IgD-negative memory B cell (primary cell): Measurements from ENCODE around the gene CMTM4. TPM values are rescaled to one million over a fixed set of nuclear protein-coding genes. Genes with fewer than 3 reads are reported as not detected.
"Not testable (repeated sequence)": the region's sequence is repeated elsewhere in the genome, so short reads cannot be mapped to it uniquely, and the experiment has no call there.

Source experiments
- H3K27ac Mint-ChIP-seq, 3 donors: one replicate each; pipeline ENCODE4 v1.8.0; 2020 to 2022; ENCODE audit warnings: mild to moderate bottlenecking in 3 of 3, mixed read lengths in 3 of 3, moderate library complexity in 1 of 3
- H3K27me3 Mint-ChIP-seq: one replicate; pipeline ENCODE4 v1.8.0; 2021; ENCODE audit warnings: mixed read lengths
- H3K36me3 Mint-ChIP-seq: one replicate; pipeline ENCODE4 v1.8.0; 2020; ENCODE audit warnings: mild to moderate bottlenecking, mixed read lengths
- H3K4me1 Mint-ChIP-seq, 3 donors: one replicate each; pipeline ENCODE4 v1.8.0; 2020 to 2022; ENCODE audit warnings: mixed read lengths in 3 of 3, mild to moderate bottlenecking in 1 of 3
- H3K4me3 Mint-ChIP-seq, 4 donors: one replicate each; pipeline ENCODE4 v1.8.0; 2020 to 2022; ENCODE audit warnings: mild to moderate bottlenecking in 4 of 4, mixed read lengths in 4 of 4, moderate library complexity in 3 of 4
- H3K9me3 Mint-ChIP-seq, 3 donors: one replicate each; pipeline ENCODE4 v1.8.0; 2020 to 2021; ENCODE audit warnings: mixed read lengths in 3 of 3, mild to moderate bottlenecking in 1 of 3
- polyA plus RNA-seq: library from polyadenylated mRNA; unstranded; fragments of 300-500 nt; fragmentation: Illumina TruSeq; gene quantifications from one replicate; pipeline ENCODE4 v1.2.3, GENCODE V29; 2021

CMTM4 gene
- polyA plus RNA-seq, 1 donor from 2014 or later = 0.19 TPM

DNA sequence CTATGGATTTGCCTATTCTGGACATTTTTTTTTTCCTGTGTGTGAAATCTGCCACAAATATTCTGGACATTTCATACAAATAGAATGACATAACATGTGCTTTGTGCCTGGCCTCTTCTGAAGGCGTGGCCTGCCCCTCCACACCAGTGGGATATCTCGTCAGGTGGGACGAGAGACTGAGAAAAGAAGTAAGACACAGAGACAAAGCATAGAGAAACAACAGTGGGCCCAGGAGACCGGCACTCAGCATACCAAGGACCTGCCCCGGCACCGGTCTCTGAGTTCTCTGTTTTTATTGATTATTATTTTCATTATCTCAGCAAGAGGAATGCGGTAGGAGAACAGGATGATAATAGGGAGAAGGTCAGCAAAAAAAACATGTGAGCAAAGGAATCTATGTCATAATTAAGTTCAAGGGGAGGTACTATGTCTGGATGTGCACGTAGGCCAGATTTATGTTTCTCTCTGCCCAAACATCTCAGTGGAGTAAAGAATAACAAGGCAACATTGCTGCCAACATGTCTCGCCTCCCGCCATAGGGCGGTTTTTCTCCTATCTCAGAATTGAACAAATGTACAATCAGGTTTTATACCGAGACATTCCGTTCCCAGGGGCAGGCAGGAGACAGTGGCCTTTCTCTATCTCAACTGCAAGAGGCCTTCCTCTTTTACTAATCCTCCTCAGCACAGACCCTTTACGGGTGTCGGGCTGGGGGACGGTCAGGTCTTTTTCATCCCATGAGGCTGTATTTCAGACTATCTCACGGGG, 68.7 kb downstream of the CMTM4 start:
- H3K36me3 Mint-ChIP-seq, H3K27ac Mint-ChIP-seq: not testable (repeated sequence)

DNA sequence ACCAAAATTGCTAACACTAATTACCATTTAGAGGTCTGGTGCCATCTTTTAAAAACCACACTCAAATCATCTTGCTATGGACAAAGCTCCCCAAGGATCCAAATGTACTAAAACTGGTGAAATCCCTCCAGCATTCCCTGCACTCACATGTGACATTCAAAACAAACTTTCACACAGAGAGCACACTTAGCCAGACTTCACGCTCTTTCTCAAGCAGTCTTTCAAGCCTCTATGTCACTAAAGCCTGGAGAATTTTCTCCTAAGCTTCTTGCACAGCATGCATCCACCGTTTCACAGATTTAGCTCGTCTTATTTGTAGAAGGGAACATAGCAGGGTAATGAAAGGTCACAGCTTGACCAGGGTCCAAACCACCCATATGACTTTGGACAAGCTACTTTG, 72.8 kb downstream of the CMTM4 start:
- Mint-ChIP-seq H3K9me3 (no peaks in the 10 kb centered on the region), H3K4me3 (no peak overlapping the region), H3K27ac (no peak overlapping the region), H3K36me3 (peaks cover 2% of the 10 kb centered on the region), H3K4me1 (no peaks in the 10 kb centered on the region), H3K27me3 (peaks cover 11% of the 10 kb centered on the region)

More for the DNA sequence above, 68.7 kb downstream of the CMTM4 start:
- H3K4me3 Mint-ChIP-seq, H3K4me1 Mint-ChIP-seq, H3K9me3 Mint-ChIP-seq, H3K27me3 Mint-ChIP-seq: not testable (repeated sequence)

DNA sequence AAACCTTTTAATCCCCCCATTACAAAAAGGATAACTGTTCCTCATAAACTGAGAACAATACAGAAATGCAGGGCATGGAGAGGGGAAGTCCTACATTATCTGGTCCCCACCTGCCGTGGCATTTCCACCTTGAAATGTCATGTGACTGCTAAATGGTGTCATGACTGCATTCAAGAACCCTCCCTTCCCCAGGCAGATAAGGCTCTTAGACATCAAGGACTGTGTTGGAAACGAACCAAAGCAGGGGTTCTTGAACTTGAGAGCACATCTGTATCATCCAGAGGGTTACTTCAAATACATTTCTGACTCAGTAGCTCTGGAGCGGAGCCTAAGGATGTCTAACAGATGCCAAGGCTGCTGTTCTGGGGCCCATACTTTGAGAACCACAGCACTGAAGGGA, 73.7 kb downstream of the CMTM4 start:
- no peaks in the 10 kb centered on the region for H3K9me3 Mint-ChIP-seq
- no peaks in the 10 kb centered on the region for H3K4me1 Mint-ChIP-seq
- no peak overlapping the region for H3K4me3 Mint-ChIP-seq
- H3K27me3 Mint-ChIP-seq = peaks cover 11% of the 10 kb centered on the region
- H3K27ac Mint-ChIP-seq = peak overlapping the region in 1 of 3 donors; percentile 50
- H3K36me3 Mint-ChIP-seq = peaks cover 2% of the 10 kb centered on the region

DNA sequence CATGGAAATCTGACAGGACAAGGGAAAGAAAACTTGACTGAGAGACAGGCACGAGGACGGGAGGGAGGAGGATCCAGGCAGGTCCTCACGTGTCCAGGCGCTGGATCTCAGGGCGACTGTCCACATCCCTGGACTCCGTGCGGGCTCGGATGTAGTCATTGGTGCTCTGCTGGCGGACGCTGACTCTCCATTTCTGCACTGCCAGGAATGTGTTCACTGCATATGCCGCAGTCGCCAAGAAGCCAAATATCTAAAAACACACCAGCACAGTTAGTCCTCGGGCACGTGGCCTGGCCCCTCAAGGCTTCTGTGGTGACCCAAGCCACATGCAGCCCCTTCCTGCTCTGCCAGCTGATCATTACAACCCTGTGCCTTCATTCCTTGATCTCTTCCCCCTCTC, 74.6 kb downstream of the CMTM4 start:
- peaks cover 2% of the 10 kb centered on the region for H3K36me3 Mint-ChIP-seq
- H3K27me3 Mint-ChIP-seq = peaks cover 11% of the 10 kb centered on the region
- H3K4me1 Mint-ChIP-seq = no peaks in the 10 kb centered on the region
- H3K9me3 Mint-ChIP-seq = no peaks in the 10 kb centered on the region
- H3K4me3 Mint-ChIP-seq = no peak overlapping the region
- H3K27ac Mint-ChIP-seq = peak overlapping the region in 1 of 3 donors; percentile 47

DNA sequence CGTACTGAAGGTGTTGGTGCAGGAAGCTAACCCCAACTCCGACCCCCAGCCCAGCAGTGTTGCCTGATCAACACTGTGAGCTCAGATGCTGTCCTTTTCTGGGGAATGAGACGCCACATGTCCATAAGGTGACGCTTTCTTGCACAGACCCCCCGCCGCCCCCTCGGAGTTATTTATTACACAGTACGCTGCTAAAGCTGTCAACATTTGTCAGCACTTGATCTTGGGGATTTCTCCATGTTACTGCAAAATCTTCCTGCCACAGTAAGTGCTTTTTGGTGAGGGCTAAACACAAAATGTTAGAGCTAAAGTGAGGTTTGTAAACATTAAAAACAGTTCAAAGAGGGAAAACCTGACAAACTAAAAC, 76.1 kb downstream of the CMTM4 start:
- H3K4me3 Mint-ChIP-seq = no peak overlapping the region
- no peaks in the 10 kb centered on the region for H3K4me1 Mint-ChIP-seq
- peaks cover 2% of the 10 kb centered on the region for H3K36me3 Mint-ChIP-seq
- H3K9me3 Mint-ChIP-seq = no peaks in the 10 kb centered on the region
- H3K27ac Mint-ChIP-seq = no peak overlapping the region
- peaks cover 11% of the 10 kb centered on the region for H3K27me3 Mint-ChIP-seq

DNA sequence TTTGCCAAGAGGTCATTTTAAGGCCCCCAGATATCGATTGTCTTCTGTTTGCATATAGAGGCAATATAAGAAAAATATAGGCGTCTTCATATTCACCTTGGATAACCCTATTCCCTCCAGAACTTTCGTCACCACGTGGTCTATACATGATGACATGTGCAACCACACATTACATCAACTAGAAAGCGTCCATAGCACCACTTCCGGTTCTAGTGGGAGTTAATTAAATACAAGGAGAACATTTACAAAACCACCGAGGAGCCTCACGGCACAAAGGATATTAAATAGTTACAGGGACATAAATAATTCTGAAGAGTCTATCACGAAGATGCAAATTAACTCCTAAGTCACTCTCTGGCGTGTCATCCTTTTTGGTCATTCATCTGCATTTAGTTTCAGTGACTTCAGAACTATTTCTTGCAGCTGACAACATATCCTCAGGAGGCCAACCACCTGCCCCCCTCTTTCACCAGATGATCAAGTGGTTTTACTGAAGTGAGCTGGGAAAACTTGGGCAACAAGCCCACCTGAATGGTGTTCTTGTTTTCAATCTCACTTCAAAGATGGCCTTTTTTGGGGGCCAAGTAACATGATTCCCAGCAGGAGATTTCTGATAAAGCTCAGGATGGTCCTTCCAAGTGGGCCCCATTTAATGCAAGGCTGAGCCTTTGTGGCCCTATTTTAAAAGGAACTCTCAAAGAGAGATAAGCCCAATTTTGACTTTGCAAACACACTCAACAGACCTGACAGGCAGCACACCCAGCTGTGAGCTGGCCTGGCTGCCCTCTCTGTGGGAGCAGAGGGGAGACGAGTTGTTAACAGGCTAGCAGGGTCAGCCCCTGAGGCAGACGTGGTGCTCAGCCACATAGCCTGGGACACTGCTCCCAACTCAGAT, 76.8 kb downstream of the CMTM4 start:
- Mint-ChIP-seq H3K36me3 (peaks cover 2% of the 10 kb centered on the region), H3K9me3 (no peaks in the 10 kb centered on the region), H3K27me3 (peaks cover 11% of the 10 kb centered on the region), H3K4me1 (no peaks in the 10 kb centered on the region), H3K27ac (no peak overlapping the region), H3K4me3 (no peak overlapping the region)

DNA sequence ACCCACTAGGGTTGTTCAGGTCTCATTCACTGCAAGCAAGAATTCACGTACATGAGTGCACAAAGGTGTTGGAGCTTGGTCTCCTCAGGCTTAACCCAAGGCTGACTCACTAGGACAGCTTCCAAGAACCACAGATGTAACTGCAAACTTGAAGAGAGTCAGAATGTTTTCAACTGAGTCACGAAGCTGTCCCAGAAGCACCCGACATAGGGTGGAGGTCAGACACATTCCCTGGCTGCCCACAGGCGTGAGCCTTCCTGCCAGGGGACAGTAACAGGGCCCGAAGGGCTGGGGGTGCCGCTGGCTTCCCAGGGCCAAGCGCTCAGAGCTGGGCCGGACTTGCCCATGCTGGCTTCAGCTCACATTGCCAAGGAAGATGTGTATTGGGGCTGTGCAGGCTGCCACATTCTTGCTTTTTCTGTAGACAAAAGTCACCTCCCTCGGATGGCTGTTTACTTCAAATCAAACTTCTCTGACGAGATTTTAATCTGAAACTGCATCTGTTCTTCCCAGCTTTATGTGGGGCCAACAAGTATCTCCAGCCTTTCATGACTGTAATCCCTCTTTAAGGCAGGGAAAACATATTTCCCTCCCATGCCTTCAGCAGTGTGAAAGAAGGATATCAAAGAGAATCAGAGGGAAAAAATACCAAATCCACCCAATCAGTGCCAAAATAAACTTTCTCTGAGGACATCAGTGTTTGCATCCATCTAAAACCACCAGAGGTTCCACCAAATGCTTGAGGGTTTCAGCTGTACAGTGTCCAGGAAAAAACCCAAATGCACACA, 77.8 kb downstream of the CMTM4 start:
- H3K36me3 Mint-ChIP-seq = peaks cover 2% of the 10 kb centered on the region
- H3K9me3 Mint-ChIP-seq = no peaks in the 10 kb centered on the region
- no peak overlapping the region for H3K27ac Mint-ChIP-seq
- H3K27me3 Mint-ChIP-seq = peaks cover 11% of the 10 kb centered on the region
- no peak overlapping the region for H3K4me3 Mint-ChIP-seq
- no peaks in the 10 kb centered on the region for H3K4me1 Mint-ChIP-seq

DNA sequence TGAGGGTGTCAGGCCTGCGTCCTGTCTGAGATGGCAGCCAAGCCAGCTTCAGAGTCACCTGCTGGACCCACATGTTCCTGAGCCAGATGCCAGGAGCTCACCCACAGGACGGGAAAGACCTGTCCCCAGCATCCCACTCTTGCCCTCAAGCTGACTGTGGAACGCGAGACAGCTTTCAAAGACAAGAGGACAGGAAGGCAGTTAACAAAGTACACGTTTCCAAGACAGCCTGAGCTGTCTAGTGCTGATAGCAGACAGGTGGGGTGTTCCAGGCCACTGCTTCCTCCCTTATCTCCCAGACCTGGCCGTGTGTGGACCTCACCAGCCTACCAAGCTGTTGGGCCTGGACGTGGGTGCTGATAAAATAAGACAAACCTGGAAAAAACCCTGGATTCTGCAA, 78.8 kb downstream of the CMTM4 start:
- Mint-ChIP-seq H3K4me1 (no peaks in the 10 kb centered on the region), H3K36me3 (peaks cover 2% of the 10 kb centered on the region), H3K4me3 (no peak overlapping the region), H3K9me3 (no peaks in the 10 kb centered on the region), H3K27me3 (peaks cover 11% of the 10 kb centered on the region), H3K27ac (no peak overlapping the region)

DNA sequence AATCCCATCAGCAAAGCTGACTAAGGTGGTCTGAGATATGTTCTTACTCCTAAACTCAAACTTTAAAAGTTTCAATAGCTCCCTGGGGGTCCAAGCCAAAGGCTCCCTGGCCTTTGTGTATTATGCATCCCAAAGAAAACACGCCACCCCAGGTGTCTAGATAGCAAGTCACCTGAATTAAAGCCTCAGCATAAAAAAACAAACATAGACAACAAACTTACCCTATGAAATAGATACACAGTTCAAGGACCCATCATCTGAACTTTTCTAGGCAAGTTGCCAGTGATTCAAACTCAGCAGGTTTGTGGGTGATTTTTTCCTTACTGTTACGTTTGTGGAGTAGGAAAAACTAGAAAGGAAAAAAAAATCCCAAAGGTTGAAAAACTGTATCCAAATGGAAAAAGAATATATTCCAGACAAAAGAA, 79.5 kb downstream of the CMTM4 start:
- H3K4me3 Mint-ChIP-seq = no peak overlapping the region
- peaks cover 2% of the 10 kb centered on the region for H3K36me3 Mint-ChIP-seq
- H3K9me3 Mint-ChIP-seq = no peaks in the 10 kb centered on the region
- H3K27me3 Mint-ChIP-seq = peaks cover 11% of the 10 kb centered on the region
- no peak overlapping the region for H3K27ac Mint-ChIP-seq
- H3K4me1 Mint-ChIP-seq = no peaks in the 10 kb centered on the region

DNA sequence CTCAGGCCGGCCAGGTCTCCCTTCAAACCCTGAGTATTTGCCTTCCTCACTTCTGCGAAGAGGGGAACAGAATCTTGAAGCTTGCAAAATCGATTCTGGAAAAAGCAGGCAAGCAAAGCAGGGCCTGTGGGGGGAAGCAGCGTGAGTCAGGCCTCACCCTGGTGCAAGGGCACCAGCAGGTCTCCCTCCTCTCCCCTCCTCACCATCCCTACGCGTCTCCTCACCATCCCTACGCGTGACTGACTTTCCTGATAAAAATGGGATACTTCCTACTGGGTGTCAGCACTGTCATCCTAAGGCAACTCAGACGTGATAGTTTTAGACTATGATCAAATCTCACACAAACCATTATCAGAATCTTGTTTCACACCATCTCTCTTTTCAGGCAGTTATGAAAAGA, 80.0 kb downstream of the CMTM4 start:
- H3K36me3 Mint-ChIP-seq = peaks cover 2% of the 10 kb centered on the region
- no peaks in the 10 kb centered on the region for H3K9me3 Mint-ChIP-seq
- H3K4me1 Mint-ChIP-seq = no peaks in the 10 kb centered on the region
- no peak overlapping the region for H3K27ac Mint-ChIP-seq
- H3K27me3 Mint-ChIP-seq = peaks cover 13% of the 10 kb centered on the region
- H3K4me3 Mint-ChIP-seq = no peak overlapping the region

DNA sequence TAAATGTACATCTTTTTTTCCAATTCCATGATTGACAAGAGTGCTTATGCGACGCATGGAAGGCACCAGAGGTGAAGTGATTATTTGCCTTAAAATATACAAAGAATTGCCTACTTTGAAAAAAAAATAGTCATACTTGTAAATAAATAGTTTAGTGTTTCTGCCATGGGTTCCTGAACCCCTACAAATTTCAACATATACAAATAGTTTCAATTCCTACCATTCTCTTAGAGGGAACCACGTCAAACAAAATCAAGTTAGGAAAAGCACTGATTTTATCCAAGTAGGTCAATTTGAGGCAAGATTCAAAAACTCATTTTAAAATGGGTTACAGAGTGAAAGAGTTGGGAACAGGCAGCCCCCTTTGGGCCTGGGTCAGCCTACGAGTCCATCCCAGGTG, 80.4 kb downstream of the CMTM4 start:
- H3K4me1 Mint-ChIP-seq = no peaks in the 10 kb centered on the region
- H3K27ac Mint-ChIP-seq = no peak overlapping the region
- H3K36me3 Mint-ChIP-seq = peaks cover 2% of the 10 kb centered on the region
- no peak overlapping the region for H3K4me3 Mint-ChIP-seq
- peaks cover 14% of the 10 kb centered on the region for H3K27me3 Mint-ChIP-seq
- no peaks in the 10 kb centered on the region for H3K9me3 Mint-ChIP-seq

DNA sequence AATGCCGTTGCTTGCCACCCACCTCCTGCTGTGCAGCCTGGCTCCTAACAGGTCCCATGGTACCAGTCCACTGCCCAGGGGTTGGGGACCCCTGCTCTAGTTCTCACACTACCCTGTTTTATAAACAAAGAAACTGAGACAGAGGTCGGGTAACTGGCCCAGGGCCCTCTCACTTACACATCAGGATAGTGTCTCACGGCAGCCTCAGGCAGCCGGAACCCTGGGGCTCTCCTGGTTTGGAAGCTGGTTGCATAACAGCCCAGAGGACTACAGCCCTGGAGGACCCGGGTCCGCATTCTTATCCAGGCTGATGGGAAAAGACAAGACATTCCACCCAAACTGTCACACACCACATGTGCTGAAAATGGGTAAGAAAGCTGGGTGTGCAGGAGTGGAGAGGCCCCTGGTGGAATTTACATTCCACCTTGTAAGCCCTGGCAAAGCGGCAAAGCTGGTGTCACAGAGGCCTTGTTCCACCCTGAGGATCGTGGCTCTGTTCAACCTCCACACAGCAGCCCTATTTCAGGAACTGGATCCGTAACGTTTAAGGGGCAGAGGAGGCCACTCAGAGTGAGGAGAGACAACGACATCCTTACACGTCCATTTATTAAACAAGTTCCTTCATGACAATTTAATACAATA, 82.3 kb downstream of the CMTM4 start:
- Mint-ChIP-seq H3K27me3 (peaks cover 3% of the 10 kb centered on the region), H3K9me3 (no peaks in the 10 kb centered on the region), H3K4me3 (no peak overlapping the region), H3K36me3 (peaks cover 2% of the 10 kb centered on the region), H3K4me1 (no peaks in the 10 kb centered on the region), H3K27ac (no peak overlapping the region)

DNA sequence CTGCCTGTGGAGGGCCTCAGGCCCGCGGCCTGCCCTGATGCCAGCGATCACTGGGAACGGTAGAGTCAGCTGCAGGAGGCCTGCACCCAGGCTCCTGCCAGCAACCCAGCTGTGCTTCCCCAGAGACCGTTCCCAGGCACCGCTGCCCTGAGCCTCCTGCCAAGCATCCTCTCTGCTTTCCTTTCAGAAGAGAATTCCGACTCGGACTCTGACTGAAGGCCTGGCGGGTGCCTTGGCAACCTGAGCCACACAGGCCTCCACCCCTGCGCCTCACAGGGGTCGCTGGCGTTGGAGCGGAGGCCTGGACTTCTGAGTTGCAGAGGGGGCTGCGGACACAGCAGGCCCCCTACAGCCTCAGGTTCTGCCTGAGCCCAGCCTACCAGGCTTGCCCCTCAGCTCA, 84.1 kb downstream of the CMTM4 start:
- peak overlapping the region in 1 of 3 donors; percentile 43 for H3K27ac Mint-ChIP-seq
- H3K4me3 Mint-ChIP-seq = no peak overlapping the region
- H3K27me3 Mint-ChIP-seq = peaks cover 7% of the 10 kb centered on the region
- no peaks in the 10 kb centered on the region for H3K36me3 Mint-ChIP-seq
- H3K9me3 Mint-ChIP-seq = no peaks in the 10 kb centered on the region
- peaks cover 4 to 8% (median 5%) of the 10 kb centered on the region in 3 donors for H3K4me1 Mint-ChIP-seq

DNA sequence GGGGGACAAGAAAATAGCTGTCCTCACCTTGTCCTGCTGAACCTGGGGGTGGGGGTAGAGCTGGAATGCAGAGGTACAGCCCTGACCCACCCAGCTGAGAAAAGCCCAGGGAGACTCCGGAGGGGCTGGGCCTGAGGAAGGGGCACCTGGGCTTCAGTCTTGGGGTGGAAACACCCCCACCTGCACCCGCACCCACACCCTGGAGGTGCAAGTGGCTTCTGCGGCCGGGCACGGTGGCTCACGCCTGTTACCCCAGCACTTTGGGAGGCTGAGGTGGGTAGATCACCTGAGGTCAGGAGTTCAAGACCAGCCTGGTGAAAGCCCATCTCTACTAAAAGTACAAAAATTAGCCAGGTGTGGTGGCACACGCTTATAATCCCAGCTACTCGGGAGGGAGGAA, 84.6 kb downstream of the CMTM4 start:
- H3K4me3 Mint-ChIP-seq, H3K27me3 Mint-ChIP-seq, H3K9me3 Mint-ChIP-seq, H3K27ac Mint-ChIP-seq, H3K4me1 Mint-ChIP-seq, H3K36me3 Mint-ChIP-seq: not testable (repeated sequence)
